ENCODE data around the gene ASTN2.

- TF ChIP-seq, protein P1, sequence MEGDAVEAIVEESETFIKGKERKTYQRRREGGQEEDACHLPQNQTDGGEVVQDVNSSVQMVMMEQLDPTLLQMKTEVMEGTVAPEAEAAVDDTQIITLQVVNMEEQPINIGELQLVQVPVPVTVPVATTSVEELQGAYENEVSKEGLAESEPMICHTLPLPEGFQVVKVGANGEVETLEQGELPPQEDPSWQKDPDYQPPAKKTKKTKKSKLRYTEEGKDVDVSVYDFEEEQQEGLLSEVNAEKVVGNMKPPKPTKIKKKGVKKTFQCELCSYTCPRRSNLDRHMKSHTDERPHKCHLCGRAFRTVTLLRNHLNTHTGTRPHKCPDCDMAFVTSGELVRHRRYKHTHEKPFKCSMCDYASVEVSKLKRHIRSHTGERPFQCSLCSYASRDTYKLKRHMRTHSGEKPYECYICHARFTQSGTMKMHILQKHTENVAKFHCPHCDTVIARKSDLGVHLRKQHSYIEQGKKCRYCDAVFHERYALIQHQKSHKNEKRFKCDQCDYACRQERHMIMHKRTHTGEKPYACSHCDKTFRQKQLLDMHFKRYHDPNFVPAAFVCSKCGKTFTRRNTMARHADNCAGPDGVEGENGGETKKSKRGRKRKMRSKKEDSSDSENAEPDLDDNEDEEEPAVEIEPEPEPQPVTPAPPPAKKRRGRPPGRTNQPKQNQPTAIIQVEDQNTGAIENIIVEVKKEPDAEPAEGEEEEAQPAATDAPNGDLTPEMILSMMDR (IDR thresholded peaks at IDR 0.05): no peak
- no peak for TF ChIP-seq POLR2A (IDR thresholded peaks at IDR 0.05)
Observed at GRCh38 chr9:117083559-117083958, 331.3 kb downstream of the ASTN2 start.

Measured in transverse colon (tissue), 3 donors.